OCI-M1 (cell line): Measurements from ENCODE around the gene HEYL.

Source experiments
- DNase-seq: peaks from one replicate; lab custom pipeline; 2025; lab: John Stamatoyannopoulos, UW

Gene HEYL

GRCh38 chr1:39637361-39637760 lies 2.1 kb downstream of the HEYL start:
- DNase-seq = no peak

- DNase-seq = no peak
These were observed 3.6 kb downstream of the HEYL start for GRCh38 chr1:39635871-39636210.

- DNase-seq = no peak
These were observed 4.1 kb downstream of the HEYL start for GRCh38 chr1:39635205-39635870.

GRCh38 chr1:39633422-39633821 lies 6.0 kb downstream of the HEYL start:
- DNase-seq = no peak

DNA sequence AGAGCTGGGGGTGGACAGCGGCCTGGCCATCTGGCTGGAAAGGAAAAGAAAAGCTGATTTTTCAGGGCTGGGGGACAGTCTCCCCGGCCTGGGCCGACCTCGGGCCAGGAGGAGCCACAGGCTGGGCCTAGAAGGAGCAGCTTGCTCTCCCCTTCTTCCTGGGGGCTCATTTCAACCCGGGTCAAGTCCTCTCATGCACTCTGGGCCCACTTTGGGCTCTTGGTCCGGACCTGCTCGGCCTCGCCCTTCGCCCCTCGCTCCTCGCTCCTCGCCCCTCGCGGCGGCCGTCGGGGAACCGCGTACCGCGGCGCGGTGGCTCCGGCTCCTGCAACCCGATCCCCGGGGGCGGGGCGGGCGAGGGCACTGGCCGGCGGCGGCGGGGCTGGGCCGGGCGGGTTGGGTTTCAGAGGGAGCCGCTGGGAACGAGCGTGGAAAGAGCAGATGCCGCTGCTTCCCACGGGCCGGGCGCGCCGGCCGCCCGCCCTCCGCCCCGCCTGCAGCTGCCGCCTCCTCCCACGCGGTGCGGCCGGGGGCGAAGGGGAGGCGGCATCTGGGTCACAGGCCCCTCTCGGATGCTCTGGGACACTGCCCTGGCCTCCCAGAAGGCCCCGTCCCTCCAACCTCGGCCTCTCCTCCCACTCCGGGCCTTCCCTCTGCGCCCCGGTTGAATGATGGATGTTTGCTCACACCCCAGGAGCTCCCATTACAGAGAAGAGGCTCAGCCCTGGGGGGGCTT lies 6.6 kb downstream of the HEYL start:
- no peak for DNase-seq

DNA sequence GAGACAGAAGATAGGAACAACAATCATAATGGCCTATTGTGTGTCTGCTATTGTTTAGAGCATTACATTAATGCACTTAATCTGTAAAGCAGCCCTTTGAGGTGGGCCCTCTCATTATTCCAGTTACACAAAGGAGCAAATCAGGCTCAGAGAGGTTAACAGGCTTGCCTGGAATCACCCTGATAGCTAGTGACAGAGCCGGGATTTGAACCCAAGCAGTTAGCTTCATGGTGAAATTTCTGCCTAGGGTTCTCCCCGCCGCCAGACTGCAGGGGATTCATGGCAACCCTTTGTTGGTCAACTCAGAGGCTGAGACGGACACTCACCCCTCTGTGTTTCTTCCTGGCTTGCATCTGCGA lies 7.1 kb downstream of the HEYL start:
- no peak for DNase-seq

GRCh38 chr1:39631361-39632322 lies 7.8 kb downstream of the HEYL start:
- DNase-seq = no peak

DNA sequence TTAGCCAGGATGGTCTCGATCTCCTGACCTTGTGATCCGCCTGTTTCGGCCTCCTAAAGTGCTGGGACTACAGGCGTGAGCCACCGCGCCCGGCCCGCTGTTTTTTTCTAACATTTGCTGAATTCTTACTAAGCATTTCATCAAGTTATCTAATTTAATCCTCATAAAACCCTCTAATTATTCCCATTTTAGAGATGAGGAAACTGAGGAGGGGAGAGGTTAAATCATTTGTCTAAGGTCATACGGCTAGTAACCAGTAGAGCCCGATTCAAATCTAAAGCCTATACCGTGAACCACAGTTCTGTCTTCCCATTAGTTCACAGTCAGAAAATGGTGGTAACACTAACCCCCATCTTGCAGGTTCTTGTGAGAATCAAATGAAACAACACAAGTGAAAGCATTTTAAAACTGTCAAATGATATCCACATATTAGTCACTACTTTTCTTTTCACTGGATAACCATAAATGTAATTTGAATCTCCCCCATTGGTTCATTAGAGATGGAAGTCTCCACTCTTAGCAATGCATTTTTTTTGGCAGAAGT lies 10.6 kb downstream of the HEYL start:
- DNase-seq = no peak

- DNase-seq = no peak
These were observed 12.8 kb downstream of the HEYL start for GRCh38 chr1:39626646-39627045.

DNA sequence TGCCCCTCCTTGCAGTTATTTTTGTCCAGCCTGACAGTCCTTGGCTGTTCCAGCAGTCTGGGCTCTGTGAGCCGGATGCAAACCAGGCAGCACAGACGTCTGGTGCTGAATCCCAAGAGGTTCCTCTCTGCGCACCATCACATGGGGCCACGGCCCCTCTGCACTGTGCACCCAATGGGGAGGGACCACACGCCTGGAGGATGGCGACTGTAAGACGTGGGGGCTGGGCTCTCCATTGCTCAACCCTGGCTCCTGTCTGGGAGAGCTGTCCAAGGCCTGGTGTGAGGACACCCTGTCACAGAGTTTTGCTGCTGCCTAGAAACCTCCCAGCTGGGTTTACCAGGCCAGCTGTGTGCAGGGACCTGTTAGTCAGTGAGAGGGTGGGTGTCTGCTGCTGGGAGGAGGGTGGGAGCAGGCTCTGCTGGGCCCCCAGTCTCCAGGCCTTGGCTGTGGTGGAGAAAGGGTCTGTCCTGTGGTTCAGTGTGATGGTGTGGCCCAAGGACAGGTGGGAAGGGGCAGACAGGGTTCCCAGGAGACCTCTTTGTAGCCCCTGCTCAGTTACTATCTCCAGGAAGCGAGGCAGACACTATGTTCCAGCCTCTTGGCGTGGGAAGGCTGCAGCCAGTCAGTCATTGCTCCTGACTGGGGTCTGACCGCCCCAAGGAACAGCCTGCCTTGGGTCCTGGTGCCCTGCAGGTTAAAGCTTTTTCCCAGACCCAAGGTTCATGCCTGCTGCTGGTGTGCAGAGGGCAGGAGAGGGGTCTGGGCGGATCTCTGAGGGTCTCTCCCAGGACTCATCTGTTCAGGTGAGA lies 13.8 kb downstream of the HEYL start:
- DNase-seq = no peak

GRCh38 chr1:39625009-39625408 lies 14.4 kb downstream of the HEYL start:
- DNase-seq = no peak

DNA sequence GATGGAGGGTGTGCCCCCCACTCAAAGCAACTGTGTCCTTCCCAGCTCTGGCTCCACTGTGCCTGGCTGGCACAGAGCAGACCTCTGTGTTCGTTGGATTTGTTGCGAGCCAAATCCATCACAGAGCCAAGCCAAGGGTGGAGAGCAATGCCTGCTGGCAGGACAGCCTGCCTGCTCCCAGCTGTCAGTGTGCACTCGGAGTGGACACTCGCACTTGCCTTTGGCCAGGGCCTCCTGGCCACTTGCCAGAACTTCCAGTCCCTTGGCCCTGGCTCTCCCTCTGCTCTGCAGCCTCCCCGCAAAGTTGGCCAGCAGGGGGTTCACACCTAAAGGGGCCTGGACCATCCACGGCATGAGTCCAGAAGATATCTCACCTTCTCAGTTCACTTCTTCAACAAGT lies 16.4 kb downstream of the HEYL start:
- no peak for DNase-seq

- no peak for DNase-seq
These were observed 17.0 kb downstream of the HEYL start for GRCh38 chr1:39622427-39622826.

DNA sequence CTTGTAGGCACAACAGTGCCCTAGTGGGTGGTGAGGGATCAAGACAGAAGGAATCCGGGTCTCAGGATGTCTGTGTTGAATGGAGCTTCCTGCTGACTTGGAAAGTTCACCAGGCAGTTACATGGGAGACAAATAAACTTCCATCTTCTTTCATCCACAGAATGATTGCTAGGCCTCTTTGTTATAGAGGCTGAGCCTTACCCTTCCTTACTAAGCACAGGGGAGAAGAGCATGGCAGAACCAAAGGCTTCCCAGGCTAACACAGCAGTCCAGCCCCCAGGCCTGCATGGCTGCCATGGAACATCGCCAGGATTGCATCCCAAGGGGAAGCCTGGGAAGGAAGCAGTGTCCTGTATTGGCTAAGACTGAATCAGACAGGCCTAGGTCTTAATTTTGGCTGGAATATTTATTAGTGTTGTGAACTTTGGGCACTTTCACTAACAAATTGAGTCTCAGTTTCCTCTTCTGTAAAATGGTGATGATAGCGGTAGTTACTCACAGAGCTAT lies 18.7 kb downstream of the HEYL start:
- no peak for DNase-seq

GRCh38 chr1:39617488-39618049 lies 21.9 kb downstream of the HEYL start:
- no peak for DNase-seq

GRCh38 chr1:39615086-39615673 lies 24.3 kb downstream of the HEYL start:
- no peak for DNase-seq

- DNase-seq = no peak
These were observed 25.0 kb downstream of the HEYL start for GRCh38 chr1:39614488-39614887.

- no peak for DNase-seq
These were observed 26.2 kb downstream of the HEYL start for GRCh38 chr1:39613250-39613649.

GRCh38 chr1:39609618-39610331 lies 29.7 kb downstream of the HEYL start:
- DNase-seq = peak; percentile 74

GRCh38 chr1:39608921-39609320 lies 30.5 kb downstream of the HEYL start:
- DNase-seq = no peak
